ENCODE results near the gene CACHD1. TPM values are rescaled to one million over a fixed set of nuclear protein-coding genes. Genes with fewer than 3 reads are reported as not detected.

CACHD1 gene
- total RNA-seq, 1 experiment from 2014 or later: 16.6 TPM

DNA sequence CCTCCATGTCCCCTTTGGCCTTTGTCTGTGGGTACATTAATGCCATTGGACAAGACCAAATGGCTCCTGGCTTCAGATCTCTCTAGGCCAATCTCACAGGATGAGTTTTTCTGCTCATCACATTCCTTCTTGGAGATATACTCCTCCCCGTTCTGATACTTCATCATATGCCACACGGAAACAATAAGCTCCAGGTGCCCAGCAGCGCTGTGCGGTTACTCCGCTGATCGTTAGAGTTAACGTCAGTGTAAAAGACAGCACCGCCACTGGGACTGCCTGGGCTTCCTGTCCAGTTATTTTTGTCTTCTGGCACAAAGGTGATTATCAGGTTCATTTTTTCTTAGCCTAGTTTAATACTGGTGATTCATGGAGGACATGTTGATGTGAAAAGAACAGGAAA lies 22.5 kb downstream of the CACHD1 start:
- H3K27me3 Mint-ChIP-seq (ENCODE audit: insufficient read depth, unreplicated experiment): no peaks in the 10 kb centered on the region
- ChIA-PET POLR2A (no interaction called here), CTCF (no interaction called here)
- H3K27me3 ChIP-seq (replicated peaks; ENCODE audit: control insufficient read depth, insufficient read depth, low read length): no peaks in the 10 kb centered on the region
- no peak overlapping the region for H3K27ac Mint-ChIP-seq (ENCODE audit: unreplicated experiment)
- H3K4me1 Mint-ChIP-seq (ENCODE audit: low read depth, unreplicated experiment): no peaks in the 10 kb centered on the region
- no peaks in the 10 kb centered on the region for H3K9me3 ChIP-seq
- TF ChIP-seq, protein P1, sequence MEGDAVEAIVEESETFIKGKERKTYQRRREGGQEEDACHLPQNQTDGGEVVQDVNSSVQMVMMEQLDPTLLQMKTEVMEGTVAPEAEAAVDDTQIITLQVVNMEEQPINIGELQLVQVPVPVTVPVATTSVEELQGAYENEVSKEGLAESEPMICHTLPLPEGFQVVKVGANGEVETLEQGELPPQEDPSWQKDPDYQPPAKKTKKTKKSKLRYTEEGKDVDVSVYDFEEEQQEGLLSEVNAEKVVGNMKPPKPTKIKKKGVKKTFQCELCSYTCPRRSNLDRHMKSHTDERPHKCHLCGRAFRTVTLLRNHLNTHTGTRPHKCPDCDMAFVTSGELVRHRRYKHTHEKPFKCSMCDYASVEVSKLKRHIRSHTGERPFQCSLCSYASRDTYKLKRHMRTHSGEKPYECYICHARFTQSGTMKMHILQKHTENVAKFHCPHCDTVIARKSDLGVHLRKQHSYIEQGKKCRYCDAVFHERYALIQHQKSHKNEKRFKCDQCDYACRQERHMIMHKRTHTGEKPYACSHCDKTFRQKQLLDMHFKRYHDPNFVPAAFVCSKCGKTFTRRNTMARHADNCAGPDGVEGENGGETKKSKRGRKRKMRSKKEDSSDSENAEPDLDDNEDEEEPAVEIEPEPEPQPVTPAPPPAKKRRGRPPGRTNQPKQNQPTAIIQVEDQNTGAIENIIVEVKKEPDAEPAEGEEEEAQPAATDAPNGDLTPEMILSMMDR (IDR thresholded peaks at IDR 0.05; ENCODE audit: insufficient read depth in 1 of 2, low read depth in 1 of 2, low read length in 1 of 2, severe bottlenecking in 1 of 2, unreplicated experiment in 1 of 2): no peak
- no peaks in the 10 kb centered on the region for H3K9me3 Mint-ChIP-seq (ENCODE audit: unreplicated experiment)
- H3K36me3 ChIP-seq (ENCODE audit: control insufficient read depth, insufficient read depth, low read length): no peaks in the 10 kb centered on the region
- H3K4me3 ChIP-seq (ENCODE audit: low read depth, low read length): no peak overlapping the region
- no peak overlapping the region for H3K4me3 Mint-ChIP-seq (ENCODE audit: unreplicated experiment)
- no peaks in the 10 kb centered on the region for H3K36me3 Mint-ChIP-seq (ENCODE audit: insufficient read depth, unreplicated experiment)
- BruUV-seq (replicated peaks): no TSS peak
- 0 out of 2 replicates have a peak, but pooled peaks cover 3% of the 10 kb centered on the region for H3K4me1 ChIP-seq
- intact Hi-C loops (cut with micrococcal nuclease; ENCODE audit: unreplicated experiment): no loop called here
- no peak for DNase-seq

DNA sequence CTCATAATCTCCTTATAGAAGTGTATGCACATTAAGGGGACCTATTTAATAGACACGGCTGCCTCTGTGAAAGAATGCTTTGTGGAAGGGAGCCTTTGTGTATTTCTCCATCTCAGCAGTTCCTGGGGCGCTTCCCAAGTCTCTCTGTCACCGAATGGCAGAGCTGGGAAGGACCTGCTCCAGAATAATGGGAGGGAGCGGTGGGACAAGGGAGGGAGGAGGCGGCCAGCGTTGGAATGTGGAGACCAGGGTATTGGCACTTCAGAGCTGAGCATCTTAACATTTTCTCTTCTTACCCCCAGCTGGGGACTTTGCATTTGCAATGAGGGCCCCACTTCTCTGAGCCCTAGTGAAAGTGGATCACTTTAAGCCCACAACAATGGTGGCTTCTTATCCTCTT lies 23.9 kb downstream of the CACHD1 start:
- Mint-ChIP-seq H3K27ac (ENCODE audit: unreplicated experiment) (no peak overlapping the region), H3K27me3 (ENCODE audit: insufficient read depth, unreplicated experiment) (no peaks in the 10 kb centered on the region), H3K36me3 (ENCODE audit: insufficient read depth, unreplicated experiment) (no peaks in the 10 kb centered on the region), H3K9me3 (ENCODE audit: unreplicated experiment) (no peaks in the 10 kb centered on the region), H3K4me3 (ENCODE audit: unreplicated experiment) (no peak overlapping the region), H3K4me1 (ENCODE audit: low read depth, unreplicated experiment) (no peaks in the 10 kb centered on the region)
- intact Hi-C loops (cut with micrococcal nuclease; ENCODE audit: unreplicated experiment): no loop called here
- DNase-seq: no peak
- no peak overlapping the region for H3K4me3 ChIP-seq (ENCODE audit: low read depth, low read length)
- ChIA-PET CTCF (no interaction called here), POLR2A (no interaction called here)
- H3K27me3 ChIP-seq (replicated peaks; ENCODE audit: control insufficient read depth, insufficient read depth, low read length): no peaks in the 10 kb centered on the region
- H3K36me3 ChIP-seq (ENCODE audit: control insufficient read depth, insufficient read depth, low read length): no peaks in the 10 kb centered on the region
- no peaks in the 10 kb centered on the region for H3K9me3 ChIP-seq
- no TSS peak for BruUV-seq (replicated peaks)
- 0 out of 2 replicates have a peak, but pooled peaks cover 3% of the 10 kb centered on the region for H3K4me1 ChIP-seq
- TF ChIP-seq, protein P1 (IDR thresholded peaks at IDR 0.05; ENCODE audit: insufficient read depth in 1 of 2, low read depth in 1 of 2, low read length in 1 of 2, severe bottlenecking in 1 of 2, unreplicated experiment in 1 of 2): no peak

DNA sequence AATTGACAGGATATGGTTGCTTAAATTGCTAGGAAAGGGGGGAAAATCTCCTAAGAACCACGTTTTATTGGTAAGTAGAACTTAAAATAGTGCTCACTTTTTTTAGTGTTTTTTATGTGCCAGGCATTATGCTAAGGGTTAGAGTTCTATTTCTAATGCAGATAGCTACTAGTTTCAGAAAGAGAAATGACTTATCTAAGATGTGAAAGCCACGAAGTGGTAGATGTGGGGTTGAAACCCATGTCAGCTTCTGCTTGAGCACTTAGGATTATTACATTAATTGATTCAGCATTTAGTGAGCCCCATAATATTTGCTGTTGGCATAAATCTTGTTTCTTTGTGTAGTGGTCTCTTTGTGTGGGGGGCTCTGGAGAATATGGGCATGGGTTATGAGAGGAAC lies 24.7 kb downstream of the CACHD1 start:
- no peaks in the 10 kb centered on the region for H3K27me3 Mint-ChIP-seq (ENCODE audit: insufficient read depth, unreplicated experiment)
- H3K27ac Mint-ChIP-seq (ENCODE audit: unreplicated experiment): no peak overlapping the region
- no peaks in the 10 kb centered on the region for H3K4me1 Mint-ChIP-seq (ENCODE audit: low read depth, unreplicated experiment)
- Histone ChIP-seq H3K36me3 (ENCODE audit: control insufficient read depth, insufficient read depth, low read length) (no peaks in the 10 kb centered on the region), H3K27me3 (replicated peaks; ENCODE audit: control insufficient read depth, insufficient read depth, low read length) (no peaks in the 10 kb centered on the region), H3K4me1 (0 out of 2 replicates have a peak, but pooled peaks cover 3% of the 10 kb centered on the region), H3K4me3 (ENCODE audit: low read depth, low read length) (no peak overlapping the region), H3K9me3 (no peaks in the 10 kb centered on the region)
- no peaks in the 10 kb centered on the region for H3K36me3 Mint-ChIP-seq (ENCODE audit: insufficient read depth, unreplicated experiment)
- ChIA-PET CTCF (no interaction called here), POLR2A (no interaction called here)
- no TSS peak for BruUV-seq (replicated peaks)
- TF ChIP-seq, protein P1 (IDR thresholded peaks at IDR 0.05; ENCODE audit: insufficient read depth in 1 of 2, low read depth in 1 of 2, low read length in 1 of 2, severe bottlenecking in 1 of 2, unreplicated experiment in 1 of 2): no peak
- no peak for DNase-seq
- H3K9me3 Mint-ChIP-seq (ENCODE audit: unreplicated experiment): no peaks in the 10 kb centered on the region
- intact Hi-C loops (cut with micrococcal nuclease; ENCODE audit: unreplicated experiment): no loop called here
- H3K4me3 Mint-ChIP-seq (ENCODE audit: unreplicated experiment): no peak overlapping the region
